Large intestine (tissue), 3 donors: ENCODE results near the gene WNT3. TPM values are rescaled to one million over a fixed set of nuclear protein-coding genes. Genes with fewer than 3 reads are reported as not detected.
A peak's percentile ranks its signal among the peaks of the same experiment; 100 is the strongest.

Experiments used
- DNase-seq, 2 donors: peaks; one replicate each; pipeline versions ENCODE4 v3.0.0 to v3.0.0-alpha.2; 2013
- H3K27ac ChIP-seq: one replicate; pipeline ENCODE4 v1.5.1; 2013; ENCODE audit warnings: low read length
- H3K27me3 ChIP-seq: 2 replicates; pipeline ENCODE4 v1.6.1; 2013; ENCODE audit warnings: low read length; ENCODE audit not compliant: control insufficient read depth, insufficient read depth
- H3K36me3 ChIP-seq: 2 replicates; pipeline ENCODE4 v1.6.1; 2013; ENCODE audit warnings: low read length; ENCODE audit not compliant: control insufficient read depth, insufficient read depth
- H3K4me1 ChIP-seq: one replicate; pipeline ENCODE4 v1.6.1; 2013; ENCODE audit warnings: low read length; ENCODE audit not compliant: control insufficient read depth, insufficient read depth
- H3K4me3 ChIP-seq: one replicate; pipeline ENCODE4 v1.5.1; 2013; ENCODE audit warnings: low read length
- H3K9me3 ChIP-seq: one replicate; pipeline ENCODE4 v1.6.1; 2013; ENCODE audit warnings: mild to moderate bottlenecking, low read depth, low read length, moderate library complexity; ENCODE audit not compliant: control insufficient read depth
- WGBS: methylation state at CpG from one replicate; pipeline ENCODE4 v1.1.5; 2013; ENCODE audit warnings: low lambda C conversion rate; ENCODE audit not compliant: insufficient coverage; 5-methylcytosine and 5-hydroxymethylcytosine counted together
- polyA plus RNA-seq: library from polyadenylated mRNA; unstranded; fragments of 120-200 nt; gene quantifications from one replicate; pipeline ENCODE4 v1.2.1, GENCODE V29; 2013

Gene WNT3
- polyA plus RNA-seq, 1 donor = 9.3 TPM

DNA sequence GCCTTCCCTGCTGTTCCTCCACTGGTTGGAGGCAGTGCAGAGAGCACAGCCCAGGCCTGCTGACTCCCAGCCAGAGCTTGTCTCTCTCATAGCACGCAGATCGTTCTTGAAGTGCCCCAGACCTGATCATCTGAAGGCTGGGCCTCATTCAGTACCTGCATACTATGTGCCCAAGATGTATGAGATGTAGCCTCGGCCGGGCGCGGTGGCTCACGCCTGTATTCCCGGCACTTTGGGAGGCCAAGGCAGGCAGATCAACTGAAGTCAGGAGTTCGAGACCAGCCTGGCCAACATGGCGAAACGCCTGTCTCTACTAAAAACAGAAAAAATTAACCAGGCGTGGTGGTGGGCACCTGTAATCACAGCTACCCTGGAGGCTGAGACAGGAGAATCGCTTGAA, 31.0 kb downstream of the WNT3 start:
- no peak overlapping the region for H3K27ac ChIP-seq
- H3K4me1 ChIP-seq = peaks cover 8% of the 10 kb centered on the region
- H3K27me3 ChIP-seq = peaks cover 16% of the 10 kb centered on the region
- H3K36me3 ChIP-seq = no peaks in the 10 kb centered on the region
- H3K4me3 ChIP-seq = no peak overlapping the region
- no peak for DNase-seq
- WGBS = 100% methylated on average over 1 of the region's 13 CpGs
- H3K9me3 ChIP-seq = peaks cover 3% of the 10 kb centered on the region

DNA sequence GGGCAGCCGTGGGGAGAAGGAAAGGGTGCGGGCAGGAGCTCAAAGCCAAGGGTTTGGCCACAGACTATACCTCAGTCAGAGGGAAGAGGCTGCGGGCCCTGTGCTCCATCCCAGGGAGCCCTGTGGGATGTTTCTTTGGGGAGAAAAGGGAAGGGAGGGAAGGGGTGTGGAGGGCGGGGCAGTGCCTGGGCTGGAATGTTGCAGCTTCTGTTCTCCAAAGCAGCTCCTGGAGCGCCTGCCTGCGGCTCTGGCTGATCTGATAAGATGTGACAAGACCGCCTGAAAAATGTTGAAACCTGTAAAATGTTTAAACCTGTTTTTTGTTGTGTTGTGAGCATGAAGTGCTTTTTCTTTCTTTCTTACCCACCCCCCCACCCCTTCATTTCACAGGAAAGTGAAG, 32.8 kb downstream of the WNT3 start:
- no peak overlapping the region for H3K4me3 ChIP-seq
- peaks cover 3% of the 10 kb centered on the region for H3K9me3 ChIP-seq
- no peaks in the 10 kb centered on the region for H3K36me3 ChIP-seq
- H3K27ac ChIP-seq = no peak overlapping the region
- peaks cover 8% of the 10 kb centered on the region for H3K4me1 ChIP-seq
- peaks cover 10% of the 10 kb centered on the region for H3K27me3 ChIP-seq
- no peak for DNase-seq
- WGBS = no CpG with 5 or more reads among the region's 7 CpGs

DNA sequence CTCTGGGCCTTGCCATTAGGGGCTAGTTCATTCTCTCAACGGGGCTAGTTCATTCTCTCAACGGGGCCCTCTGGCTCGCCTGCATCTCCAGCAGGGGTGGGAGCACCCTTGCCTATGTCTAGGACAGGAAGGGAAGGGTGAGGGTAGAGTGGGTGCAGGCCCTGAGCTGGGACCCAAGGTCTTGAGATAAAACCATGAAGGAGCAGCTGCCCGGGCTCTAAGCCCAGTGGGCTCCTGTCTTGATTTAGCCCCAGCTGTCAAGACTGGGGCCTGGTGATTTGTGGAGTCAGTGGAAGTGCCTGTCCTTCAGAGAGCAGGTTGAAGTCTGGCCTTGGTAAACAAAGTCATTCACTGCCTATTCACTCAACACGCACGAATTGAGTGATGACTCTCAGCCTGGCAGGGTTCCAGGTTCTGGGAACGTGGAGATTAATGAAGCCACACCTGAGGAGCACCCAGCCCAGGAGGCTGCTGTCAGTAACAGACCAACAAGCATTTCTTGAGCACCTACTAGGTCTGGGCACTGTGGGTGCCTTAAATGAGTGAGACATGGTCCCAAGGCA, 35.4 kb downstream of the WNT3 start:
- no CpG with 5 or more reads among the region's 7 CpGs for WGBS
- DNase-seq = peak; percentile 54 to 83
- Histone ChIP-seq H3K4me3 (no peak overlapping the region), H3K4me1 (peaks cover 8% of the 10 kb centered on the region), H3K27ac (no peak overlapping the region), H3K9me3 (no peaks in the 10 kb centered on the region), H3K27me3 (no peaks in the 10 kb centered on the region), H3K36me3 (no peaks in the 10 kb centered on the region)

DNA sequence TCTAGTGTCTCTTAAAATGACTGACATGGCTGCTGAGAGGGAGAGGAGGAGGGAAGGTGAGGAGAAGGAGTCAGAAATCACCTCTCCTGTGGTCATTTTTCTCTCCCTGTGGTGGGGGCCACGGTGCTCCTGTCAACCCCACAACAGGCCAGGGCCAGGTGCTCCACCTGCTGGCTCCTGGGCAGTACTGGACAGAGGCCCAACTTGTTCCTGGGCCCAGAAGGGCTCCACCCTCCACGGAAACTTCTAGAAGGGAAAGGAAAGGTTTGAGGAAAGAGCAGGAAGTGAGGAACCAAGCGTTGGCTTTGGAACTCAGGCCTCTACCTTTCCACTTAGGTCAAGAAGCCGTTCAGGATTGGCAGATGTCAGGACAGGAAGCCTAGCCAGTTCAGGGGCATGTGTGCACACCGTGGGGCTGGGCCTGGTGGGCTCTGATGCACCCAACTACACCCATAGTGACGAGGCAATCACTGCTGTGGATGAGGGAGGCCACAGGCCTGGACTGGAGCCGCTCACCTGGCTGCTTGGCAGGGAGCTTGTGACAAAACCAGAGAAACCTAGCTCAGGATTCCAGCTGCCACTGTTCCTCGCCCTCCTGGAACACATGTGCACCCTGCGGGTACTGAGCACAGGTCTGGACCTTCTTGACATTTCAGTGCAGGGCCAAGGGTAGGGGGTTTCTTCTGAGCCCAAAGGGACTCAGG, 36.1 kb downstream of the WNT3 start:
- no peak overlapping the region for H3K27ac ChIP-seq
- no peaks in the 10 kb centered on the region for H3K9me3 ChIP-seq
- H3K36me3 ChIP-seq = no peaks in the 10 kb centered on the region
- H3K27me3 ChIP-seq = no peaks in the 10 kb centered on the region
- peaks cover 8% of the 10 kb centered on the region for H3K4me1 ChIP-seq
- no CpG with 5 or more reads among the region's 9 CpGs for WGBS
- no peak overlapping the region for H3K4me3 ChIP-seq
- peak; percentile 49 to 50 for DNase-seq

DNA sequence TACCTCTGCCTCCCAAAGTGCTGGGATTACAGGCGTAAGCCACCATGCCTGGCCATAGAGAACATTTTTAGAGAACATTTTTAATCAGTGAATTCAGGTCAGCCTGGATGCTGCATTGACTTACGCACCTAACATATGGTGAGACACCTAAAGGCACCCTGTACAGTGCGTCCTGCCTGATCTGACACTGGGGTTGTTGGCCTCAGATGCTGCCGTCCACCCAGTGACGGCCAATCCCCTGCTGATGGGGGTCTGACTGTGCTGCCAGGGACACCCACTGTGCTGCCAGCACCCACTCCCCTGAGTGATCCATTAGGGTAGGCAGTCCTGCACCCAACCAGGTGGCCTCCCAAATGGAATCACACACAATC, 38.5 kb downstream of the WNT3 start:
- Histone ChIP-seq H3K4me3 (no peak overlapping the region), H3K27me3 (no peaks in the 10 kb centered on the region), H3K4me1 (peaks cover 8% of the 10 kb centered on the region), H3K27ac (no peak overlapping the region), H3K36me3 (no peaks in the 10 kb centered on the region), H3K9me3 (no peaks in the 10 kb centered on the region)
- WGBS = no CpG with 5 or more reads among the region's 5 CpGs
- no peak for DNase-seq

DNA sequence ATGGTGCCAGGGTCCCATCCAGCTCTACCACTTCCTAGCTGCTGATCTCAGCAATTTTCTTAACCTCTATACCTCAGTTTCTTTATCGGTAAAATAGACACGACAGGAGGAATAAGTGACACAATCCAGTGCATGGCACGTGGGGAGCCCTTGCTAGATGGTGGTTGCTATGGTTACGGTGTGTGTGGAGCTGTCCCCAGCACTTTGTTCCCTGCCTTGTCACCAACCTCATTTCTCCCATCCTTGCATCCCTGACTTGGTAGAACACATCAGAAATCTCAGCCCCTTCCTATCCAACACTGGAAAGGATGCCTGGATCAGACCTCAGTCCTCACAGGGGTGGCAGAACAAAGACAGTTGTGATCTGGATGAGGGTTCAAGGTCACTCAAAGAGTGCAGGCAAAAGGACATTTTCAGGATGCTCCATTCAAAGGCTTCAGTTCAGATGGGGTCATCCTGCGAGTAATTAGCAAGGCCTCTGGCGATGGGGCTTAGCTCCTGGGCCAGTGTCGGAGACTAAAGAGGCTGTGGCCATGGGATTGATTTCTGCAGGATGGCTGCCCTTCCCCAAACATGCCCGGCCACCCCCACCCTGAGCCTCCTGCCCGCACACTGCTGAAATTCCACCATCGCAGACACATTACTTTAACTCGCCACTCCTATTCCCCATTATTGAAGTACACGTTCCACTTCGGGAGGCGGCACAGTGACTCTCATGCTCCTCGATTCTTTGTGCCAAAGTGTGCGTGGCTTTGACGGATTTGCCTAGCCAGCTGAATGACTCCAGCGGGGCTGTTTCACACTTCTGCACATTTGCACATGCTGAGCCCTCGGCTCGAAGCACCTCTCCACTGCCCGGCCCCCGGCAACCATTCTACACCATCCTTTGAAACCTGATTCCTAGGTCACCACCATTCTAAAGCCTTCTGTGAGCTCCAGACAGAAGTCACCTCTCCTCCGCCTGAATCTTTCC, 40.3 kb downstream of the WNT3 start:
- Histone ChIP-seq H3K4me1 (peaks cover 6% of the 10 kb centered on the region), H3K27ac (no peak overlapping the region), H3K36me3 (no peaks in the 10 kb centered on the region), H3K27me3 (no peaks in the 10 kb centered on the region), H3K4me3 (no peak overlapping the region), H3K9me3 (no peaks in the 10 kb centered on the region)
- DNase-seq = no peak
- 100% methylated on average over 2 of the region's 23 CpGs for WGBS

DNA sequence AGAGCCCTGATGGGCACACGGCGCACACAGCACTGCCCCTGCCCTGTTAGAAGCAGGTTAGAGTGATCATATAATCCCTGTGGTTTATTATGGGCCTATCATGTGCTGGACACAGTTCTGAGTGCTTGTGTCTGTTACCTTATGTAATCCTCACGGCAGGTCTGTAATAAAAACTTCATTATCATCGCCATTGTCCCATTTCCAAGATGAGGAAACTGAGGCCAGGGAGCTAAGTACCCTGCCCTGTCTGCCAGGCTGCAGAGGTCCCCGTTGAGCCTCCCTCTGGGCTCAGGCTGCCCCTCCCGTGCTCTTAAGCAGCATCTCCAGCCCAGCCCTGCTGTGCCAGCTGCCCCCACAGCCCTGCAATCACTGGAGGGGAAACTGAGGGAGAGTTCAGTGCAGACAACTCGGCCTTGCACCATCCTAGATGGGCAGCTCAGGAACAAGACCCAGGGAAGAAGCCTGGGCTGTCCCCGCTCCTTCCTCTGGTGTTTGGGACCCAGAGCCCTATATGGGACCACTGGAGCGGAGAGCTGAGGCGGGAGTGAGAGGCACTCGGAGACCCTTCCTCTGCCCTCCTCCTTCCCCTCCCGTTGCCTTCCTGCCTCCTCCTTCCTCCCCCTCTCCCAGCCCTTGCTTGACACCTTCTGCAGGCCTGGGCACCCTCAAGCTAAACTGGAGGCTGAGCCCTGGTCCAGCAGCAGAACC, 42.0 kb downstream of the WNT3 start:
- Histone ChIP-seq H3K9me3 (no peaks in the 10 kb centered on the region), H3K27ac (no peak overlapping the region), H3K27me3 (no peaks in the 10 kb centered on the region), H3K4me1 (peaks cover 9% of the 10 kb centered on the region), H3K36me3 (no peaks in the 10 kb centered on the region), H3K4me3 (no peak overlapping the region)
- DNase-seq = no peak
- 100% methylated on average over 1 of the region's 12 CpGs for WGBS

DNA sequence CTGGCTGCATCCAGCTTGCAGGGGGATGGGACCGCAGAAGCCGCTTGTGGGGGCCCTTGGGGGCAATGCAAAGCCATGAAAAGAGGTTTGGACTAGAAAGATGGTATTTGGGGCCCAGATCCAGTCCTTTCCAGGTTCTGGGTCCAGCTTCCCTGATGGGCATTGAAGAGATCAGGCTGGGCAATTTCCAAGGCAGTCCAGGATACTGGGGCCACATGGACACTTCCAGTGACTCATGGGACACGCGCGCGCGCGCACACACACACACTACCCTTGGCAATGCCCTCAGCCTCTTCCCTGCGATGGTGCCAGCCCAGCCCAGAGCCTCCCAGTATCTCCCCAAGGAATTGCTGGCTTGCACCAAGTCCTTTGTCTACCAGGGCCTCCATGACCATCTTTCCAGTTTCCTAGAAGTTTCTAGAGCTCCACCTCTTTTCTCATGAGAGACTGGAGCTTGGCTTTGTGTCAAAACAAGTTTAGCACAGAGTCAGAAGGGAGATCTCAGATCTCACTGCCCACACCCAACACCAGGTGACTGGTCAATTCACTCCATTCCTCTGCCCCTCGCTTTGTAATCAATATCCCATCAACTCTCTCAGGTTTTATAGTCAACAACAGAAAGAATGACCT, 44.3 kb downstream of the WNT3 start:
- Histone ChIP-seq H3K27me3 (peaks cover 4% of the 10 kb centered on the region), H3K36me3 (no peaks in the 10 kb centered on the region), H3K9me3 (peaks cover 5% of the 10 kb centered on the region), H3K4me1 (peaks cover 25% of the 10 kb centered on the region), H3K27ac (no peak overlapping the region), H3K4me3 (no peak overlapping the region)
- no peak for DNase-seq
- no CpG with 5 or more reads among the region's 10 CpGs for WGBS

DNA sequence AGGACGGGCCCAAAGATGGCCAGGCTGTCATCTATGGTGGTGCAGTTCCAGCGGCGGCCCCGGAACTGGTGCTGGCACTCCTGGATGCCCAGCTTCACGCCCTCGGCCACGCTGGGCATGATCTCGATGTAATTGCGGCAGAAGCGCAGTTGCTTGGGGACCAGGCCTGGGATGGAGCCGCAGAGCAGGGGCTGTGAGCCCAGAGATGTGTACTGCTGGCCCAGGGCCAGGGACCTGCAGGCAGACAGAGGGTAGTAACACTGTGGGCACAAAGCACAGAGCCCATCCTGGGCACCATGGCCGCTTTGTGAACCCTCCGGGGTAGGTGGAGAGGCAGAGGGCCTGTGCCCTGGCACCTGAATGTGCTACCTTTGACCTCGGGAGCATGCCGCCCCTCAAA, 44.8 kb downstream of the WNT3 start:
- no peak overlapping the region for H3K27ac ChIP-seq
- no peak for DNase-seq
- WGBS = no CpG with 5 or more reads among the region's 15 CpGs
- no peak overlapping the region for H3K4me3 ChIP-seq
- H3K9me3 ChIP-seq = peaks cover 5% of the 10 kb centered on the region
- peaks cover 4% of the 10 kb centered on the region for H3K27me3 ChIP-seq
- H3K36me3 ChIP-seq = no peaks in the 10 kb centered on the region
- H3K4me1 ChIP-seq = peaks cover 25% of the 10 kb centered on the region

DNA sequence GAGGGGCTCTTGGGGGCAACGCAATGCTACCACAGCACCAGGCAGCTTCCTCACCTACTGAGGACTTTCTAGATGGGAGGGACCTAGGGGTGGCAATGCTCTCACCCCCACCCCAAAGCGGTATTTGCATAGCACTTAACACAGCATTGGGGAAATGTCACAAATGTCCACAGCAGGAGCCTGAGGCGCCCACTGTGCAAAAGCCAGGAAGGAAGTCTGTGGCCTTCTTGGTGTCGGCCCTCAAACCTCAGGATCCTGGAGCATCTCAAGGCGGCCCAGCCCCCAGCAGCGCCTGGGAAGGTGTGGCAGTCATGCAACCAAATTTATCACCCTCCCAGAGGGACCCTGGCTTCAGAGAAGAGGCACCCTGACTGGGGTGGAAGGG, 45.3 kb downstream of the WNT3 start:
- Histone ChIP-seq H3K4me3 (no peak overlapping the region), H3K4me1 (peaks cover 25% of the 10 kb centered on the region), H3K9me3 (peaks cover 5% of the 10 kb centered on the region), H3K27ac (no peak overlapping the region), H3K36me3 (no peaks in the 10 kb centered on the region), H3K27me3 (peaks cover 4% of the 10 kb centered on the region)
- no CpG with 5 or more reads among the region's 6 CpGs for WGBS
- no peak for DNase-seq
